ENCODE measurements around the gene TTLL11. TPM values are rescaled to one million over a fixed set of nuclear protein-coding genes. Genes with fewer than 3 reads are reported as not detected.
A peak's percentile ranks its signal among the peaks of the same experiment; 100 is the strongest.

TTLL11 gene
- total and polyA plus RNA-seq, 4 donors = 3.6 to 7.8 (median 5.9) TPM

GRCh38 chr9:121783521-121784507 is 309.3 kb downstream of the TTLL11 start:
- Histone ChIP-seq H3K9ac (ENCODE audit: insufficient read depth in 1 of 2, low read length in 2 of 2) (no peak overlapping the region), H3K27me3 (ENCODE audit: control insufficient read depth in 3 of 3, insufficient read depth in 3 of 3, low read length in 2 of 3) (no peaks in the 10 kb centered on the region), H3K4me3 (no peak overlapping the region), H3K27ac (ENCODE audit: low read depth in 1 of 2, low read length in 1 of 2) (no peak overlapping the region), H3K36me3 (ENCODE audit: control insufficient read depth in 4 of 4, insufficient read depth in 4 of 4, low read length in 4 of 4) (peaks cover 3 to 37% (median 19%) of the 10 kb centered on the region in 4 donors), H3K9me3 (ENCODE audit: control insufficient read depth in 4 of 4, insufficient read depth in 3 of 4, low read length in 3 of 4) (no peaks in the 10 kb centered on the region), H3K4me1 (ENCODE audit: control insufficient read depth in 5 of 5, insufficient read depth in 5 of 5, low read length in 5 of 5) (peaks cover 0 to 35% (median 7%) of the 10 kb centered on the region in 5 donors)
- TF ChIP-seq, protein P1, sequence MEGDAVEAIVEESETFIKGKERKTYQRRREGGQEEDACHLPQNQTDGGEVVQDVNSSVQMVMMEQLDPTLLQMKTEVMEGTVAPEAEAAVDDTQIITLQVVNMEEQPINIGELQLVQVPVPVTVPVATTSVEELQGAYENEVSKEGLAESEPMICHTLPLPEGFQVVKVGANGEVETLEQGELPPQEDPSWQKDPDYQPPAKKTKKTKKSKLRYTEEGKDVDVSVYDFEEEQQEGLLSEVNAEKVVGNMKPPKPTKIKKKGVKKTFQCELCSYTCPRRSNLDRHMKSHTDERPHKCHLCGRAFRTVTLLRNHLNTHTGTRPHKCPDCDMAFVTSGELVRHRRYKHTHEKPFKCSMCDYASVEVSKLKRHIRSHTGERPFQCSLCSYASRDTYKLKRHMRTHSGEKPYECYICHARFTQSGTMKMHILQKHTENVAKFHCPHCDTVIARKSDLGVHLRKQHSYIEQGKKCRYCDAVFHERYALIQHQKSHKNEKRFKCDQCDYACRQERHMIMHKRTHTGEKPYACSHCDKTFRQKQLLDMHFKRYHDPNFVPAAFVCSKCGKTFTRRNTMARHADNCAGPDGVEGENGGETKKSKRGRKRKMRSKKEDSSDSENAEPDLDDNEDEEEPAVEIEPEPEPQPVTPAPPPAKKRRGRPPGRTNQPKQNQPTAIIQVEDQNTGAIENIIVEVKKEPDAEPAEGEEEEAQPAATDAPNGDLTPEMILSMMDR (IDR thresholded peaks at IDR 0.05; ENCODE audit: control extremely low read depth, extremely low read depth) = no peak
- DNase-seq = peak in 2 of 3 donors; percentile 13 to 34
- no peak for ATAC-seq (ENCODE audit: insufficient read depth, low FRiP score)
- WGBS, 2 donors = 78% methylated on average over 26 of the region's 26 CpGs

- Histone ChIP-seq H3K4me1 (ENCODE audit: control insufficient read depth in 5 of 5, insufficient read depth in 5 of 5, low read length in 5 of 5) (peaks cover 0 to 28% (median 7%) of the 10 kb centered on the region in 5 donors), H3K36me3 (ENCODE audit: control insufficient read depth in 4 of 4, insufficient read depth in 4 of 4, low read length in 4 of 4) (peaks cover 3 to 37% (median 24%) of the 10 kb centered on the region in 4 donors), H3K27ac (ENCODE audit: low read depth in 1 of 2, low read length in 1 of 2) (no peak overlapping the region), H3K9ac (ENCODE audit: insufficient read depth in 1 of 2, low read length in 2 of 2) (no peak overlapping the region), H3K27me3 (ENCODE audit: control insufficient read depth in 3 of 3, insufficient read depth in 3 of 3, low read length in 2 of 3) (no peaks in the 10 kb centered on the region), H3K4me3 (no peak overlapping the region), H3K9me3 (ENCODE audit: control insufficient read depth in 4 of 4, insufficient read depth in 3 of 4, low read length in 3 of 4) (no peaks in the 10 kb centered on the region)
- WGBS, 2 donors = 90 to 93% methylated on average over 2 of the region's 2 CpGs
- DNase-seq = no peak
- TF ChIP-seq, protein P1 (IDR thresholded peaks at IDR 0.05; ENCODE audit: control extremely low read depth, extremely low read depth) = no peak
- ATAC-seq (ENCODE audit: insufficient read depth, low FRiP score) = no peak
Observed at GRCh38 chr9:121783111-121783510, 310.0 kb downstream of the TTLL11 start.

- DNase-seq (no peak), ATAC-seq (ENCODE audit: insufficient read depth, low FRiP score) (no peak)
- Histone ChIP-seq H3K27ac (ENCODE audit: low read depth in 1 of 2, low read length in 1 of 2) (no peak overlapping the region), H3K9me3 (ENCODE audit: control insufficient read depth in 4 of 4, insufficient read depth in 3 of 4, low read length in 3 of 4) (no peaks in the 10 kb centered on the region), H3K36me3 (ENCODE audit: control insufficient read depth in 4 of 4, insufficient read depth in 4 of 4, low read length in 4 of 4) (peaks cover 3 to 37% (median 29%) of the 10 kb centered on the region in 4 donors), H3K9ac (ENCODE audit: insufficient read depth in 1 of 2, low read length in 2 of 2) (no peak overlapping the region), H3K4me1 (ENCODE audit: control insufficient read depth in 5 of 5, insufficient read depth in 5 of 5, low read length in 5 of 5) (peaks cover 0 to 28% (median 7%) of the 10 kb centered on the region in 5 donors), H3K27me3 (ENCODE audit: control insufficient read depth in 3 of 3, insufficient read depth in 3 of 3, low read length in 2 of 3) (no peaks in the 10 kb centered on the region), H3K4me3 (no peak overlapping the region)
- WGBS, 2 donors = 94 to 95% methylated on average over 17 of the region's 17 CpGs
- TF ChIP-seq, protein P1 (IDR thresholded peaks at IDR 0.05; ENCODE audit: control extremely low read depth, extremely low read depth) = no peak
Observed at GRCh38 chr9:121782514-121783110, 310.5 kb downstream of the TTLL11 start.
